ENCODE data around the gene STK38L.

STK38L gene

GRCh38 chr12:27345376-27345775 lies 101.3 kb downstream of the STK38L start:
- TF ChIP-seq GABPA (IDR thresholded peaks at IDR 0.05; ENCODE audit: low read depth) (no peak), REST (IDR thresholded peaks at IDR 0.05; ENCODE audit: insufficient replicate concordance, low read depth) (no peak), SPI1 (IDR thresholded peaks at IDR 0.05; ENCODE audit: borderline replicate concordance, low read depth) (no peak), CTCF (IDR thresholded peaks at IDR 0.05; ENCODE audit: insufficient read depth, low read length) (no peak), POLR2AphosphoS5 (IDR thresholded peaks at IDR 0.05; ENCODE audit: low read depth) (no peak)
- Histone ChIP-seq H3K27me3 (ENCODE audit: insufficient read depth, poor library complexity, severe bottlenecking) (no peaks in the 10 kb centered on the region), H3K4me3 (replicated peaks; ENCODE audit: insufficient read depth, low read length) (no peak overlapping the region), H3K27ac (replicated peaks) (no peak overlapping the region)
- no peak for DNase-seq (ENCODE audit: low read depth in 1 of 2, low spot score in 1 of 2)

- Histone ChIP-seq H3K27ac (replicated peaks) (no peak overlapping the region), H3K27me3 (ENCODE audit: insufficient read depth, poor library complexity, severe bottlenecking) (no peaks in the 10 kb centered on the region), H3K4me3 (replicated peaks; ENCODE audit: insufficient read depth, low read length) (no peak overlapping the region)
- DNase-seq (ENCODE audit: low read depth in 1 of 2, low spot score in 1 of 2): no peak
- TF ChIP-seq CTCF (IDR thresholded peaks at IDR 0.05; ENCODE audit: insufficient read depth, low read length) (no peak), GABPA (IDR thresholded peaks at IDR 0.05; ENCODE audit: low read depth) (no peak), POLR2AphosphoS5 (IDR thresholded peaks at IDR 0.05; ENCODE audit: low read depth) (no peak), SPI1 (IDR thresholded peaks at IDR 0.05; ENCODE audit: borderline replicate concordance, low read depth) (no peak)
These were observed 103.7 kb downstream of the STK38L start for GRCh38 chr12:27347779-27348178.

GRCh38 chr12:27351476-27351875 lies 107.4 kb downstream of the STK38L start:
- no peaks in the 10 kb centered on the region for H3K27me3 ChIP-seq (ENCODE audit: insufficient read depth, poor library complexity, severe bottlenecking)
- H3K4me3 ChIP-seq (replicated peaks; ENCODE audit: insufficient read depth, low read length): no peak overlapping the region
- TF ChIP-seq CTCF (IDR thresholded peaks at IDR 0.05; ENCODE audit: insufficient read depth, low read length) (no peak), POLR2AphosphoS5 (IDR thresholded peaks at IDR 0.05; ENCODE audit: low read depth) (no peak), GABPA (IDR thresholded peaks at IDR 0.05; ENCODE audit: low read depth) (no peak), REST (IDR thresholded peaks at IDR 0.05; ENCODE audit: insufficient replicate concordance, low read depth) (no peak), SPI1 (IDR thresholded peaks at IDR 0.05; ENCODE audit: borderline replicate concordance, low read depth) (no peak)
- no peak for DNase-seq (ENCODE audit: low read depth in 1 of 2, low spot score in 1 of 2)
- H3K27ac ChIP-seq (replicated peaks): no peak overlapping the region

GRCh38 chr12:27355486-27355885 lies 111.4 kb downstream of the STK38L start:
- no peaks in the 10 kb centered on the region for H3K27me3 ChIP-seq (ENCODE audit: insufficient read depth, poor library complexity, severe bottlenecking)
- TF ChIP-seq SPI1 (IDR thresholded peaks at IDR 0.05; ENCODE audit: borderline replicate concordance, low read depth) (no peak), POLR2AphosphoS5 (IDR thresholded peaks at IDR 0.05; ENCODE audit: low read depth) (no peak), CTCF (IDR thresholded peaks at IDR 0.05; ENCODE audit: insufficient read depth, low read length) (no peak), REST (IDR thresholded peaks at IDR 0.05; ENCODE audit: insufficient replicate concordance, low read depth) (no peak), GABPA (IDR thresholded peaks at IDR 0.05; ENCODE audit: low read depth) (no peak)
- H3K4me3 ChIP-seq (replicated peaks; ENCODE audit: insufficient read depth, low read length): no peak overlapping the region
- DNase-seq (ENCODE audit: low read depth in 1 of 2, low spot score in 1 of 2): no peak
- no peak overlapping the region for H3K27ac ChIP-seq (replicated peaks)
